ENCODE data around the gene TRMT112. TPM values are rescaled to one million over a fixed set of nuclear protein-coding genes. Genes with fewer than 3 reads are reported as not detected.

The TRMT112 gene
- total RNA-seq, 2 experiments from 2014 or later, result 235 to 248 TPM

GRCh38 chr11:64268025-64268892 lies 49.1 kb downstream of the TRMT112 start:
- H3K9me3 Mint-ChIP-seq, result no peaks in the 10 kb centered on the region
- peak overlapping the region; percentile 95 for H3K4me3 Mint-ChIP-seq
- H3K27me3 Mint-ChIP-seq, result no peaks in the 10 kb centered on the region
- peak overlapping the region; percentile 91 for H3K27ac Mint-ChIP-seq
- H3K36me3 Mint-ChIP-seq, result peaks cover 14% of the 10 kb centered on the region
- peaks cover 15% of the 10 kb centered on the region for H3K4me1 Mint-ChIP-seq
- DNase-seq, result no peak

DNA sequence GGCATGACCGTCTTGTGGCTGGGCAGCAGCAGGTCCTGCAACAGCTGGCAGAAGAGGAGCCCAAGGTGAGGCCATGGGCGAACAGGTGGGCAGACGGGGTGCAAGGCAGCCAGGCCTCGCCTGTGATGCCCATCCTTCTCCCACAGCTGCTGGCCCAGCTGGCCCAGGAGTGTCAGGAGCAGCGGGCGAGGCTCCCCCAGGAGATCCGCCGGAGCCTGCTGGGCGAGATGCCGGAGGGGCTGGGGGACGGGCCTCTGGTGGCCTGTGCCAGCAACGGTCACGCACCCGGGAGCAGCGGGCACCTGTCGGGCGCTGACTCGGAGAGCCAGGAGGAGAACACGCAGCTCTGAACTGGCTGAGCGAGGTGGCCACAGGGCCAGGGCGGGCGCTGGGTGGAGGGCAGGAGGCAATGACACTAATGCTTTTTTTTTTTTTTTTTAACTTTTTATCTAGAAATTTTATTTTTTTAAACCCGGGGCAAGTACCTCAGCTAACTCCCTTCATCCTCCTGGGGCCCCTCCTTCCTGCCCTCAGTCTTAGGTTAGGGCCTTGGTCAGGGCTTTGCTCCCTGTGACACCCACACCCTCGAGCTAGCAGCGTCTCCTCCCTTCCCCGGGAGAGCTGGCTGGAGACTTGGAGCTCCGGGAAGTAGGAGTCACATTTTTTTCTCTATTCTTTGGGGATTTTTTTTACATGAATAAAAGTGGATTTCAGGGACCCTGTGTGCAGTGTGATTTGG lies 50.0 kb downstream of the TRMT112 start:
- no peak for DNase-seq

More for the DNA sequence above, 50.0 kb downstream of the TRMT112 start:
- Mint-ChIP-seq H3K4me1 (peaks cover 14% of the 10 kb centered on the region), H3K27me3 (no peaks in the 10 kb centered on the region), H3K4me3 (peak overlapping the region; percentile 95), H3K9me3 (no peaks in the 10 kb centered on the region), H3K36me3 (peaks cover 14% of the 10 kb centered on the region), H3K27ac (no peak overlapping the region)

Other genes with a start within 250 kb of the TRMT112 start
- 10 to 100 TPM; 27.6 to 29.6 TPM for gene MACROD1, start 151.4 kb downstream of the TRMT112 start, total RNA-seq
- 100 to 1,000 TPM; 373 to 379 TPM for gene STIP1, start 131.4 kb downstream of the TRMT112 start, total RNA-seq
- gene FERMT3, start 110.8 kb downstream of the TRMT112 start, total RNA-seq, result 100 to 1,000 TPM; 217 to 235 TPM
- 10 to 100 TPM; 24.1 to 24.4 TPM for gene TRPT1, start 91.4 kb downstream of the TRMT112 start, total RNA-seq
- 10 to 100 TPM; 58.4 to 69.6 TPM for gene NUDT22, start 91.3 kb downstream of the TRMT112 start, total RNA-seq
- gene DNAJC4, start 87.0 kb downstream of the TRMT112 start, total RNA-seq, result 10 to 100 TPM; 16.5 to 17.7 TPM
- gene VEGFB, start 83.0 kb downstream of the TRMT112 start, total RNA-seq, result 10 to 100 TPM; 84.7 to 85.8 TPM
- gene FKBP2, start 76.5 kb downstream of the TRMT112 start, total RNA-seq, result 10 to 100 TPM; 21.9 to 22.8 TPM
- gene PPP1R14B, start 70.6 kb downstream of the TRMT112 start, total RNA-seq, result 100 to 1,000 TPM; 332 to 336 TPM
- gene PLCB3, start 66.0 kb downstream of the TRMT112 start, total RNA-seq, result 1 to 10 TPM; 7.3 to 7.4 TPM
- gene BAD, start 32.9 kb downstream of the TRMT112 start, total RNA-seq, result 10 to 100 TPM; 23.5 to 24.2 TPM
- 10 to 100 TPM; 32.5 to 35.7 TPM for gene GPR137, start 31.7 kb downstream of the TRMT112 start, total RNA-seq
- not detected for gene KCNK4, start 26.3 kb downstream of the TRMT112 start, total RNA-seq
- gene CATSPERZ, start 17.2 kb downstream of the TRMT112 start, total RNA-seq, result not detected
- gene ESRRA, start 12.0 kb downstream of the TRMT112 start, total RNA-seq, result 10 to 100 TPM; 46.5 to 46.9 TPM
- gene PRDX5, start 562 bp upstream of the TRMT112 start, total RNA-seq, result 100 to 1,000 TPM; 111 to 116 TPM
- gene CCDC88B, start 22.6 kb upstream of the TRMT112 start, total RNA-seq, result 10 to 100 TPM; 73.5 to 74.5 TPM
- 10 to 100 TPM; 20.3 to 24.5 TPM for gene RPS6KA4, start 41.6 kb upstream of the TRMT112 start, total RNA-seq
- not detected for gene SLC22A11, start 238.4 kb upstream of the TRMT112 start, total RNA-seq